ENCODE data around the gene ALX4. TPM values are rescaled to one million over a fixed set of nuclear protein-coding genes. Genes with fewer than 3 reads are reported as not detected.

The ALX4 gene
- total and polyA plus RNA-seq, 5 donors, result 0.07 TPM; not detected in 4

DNA sequence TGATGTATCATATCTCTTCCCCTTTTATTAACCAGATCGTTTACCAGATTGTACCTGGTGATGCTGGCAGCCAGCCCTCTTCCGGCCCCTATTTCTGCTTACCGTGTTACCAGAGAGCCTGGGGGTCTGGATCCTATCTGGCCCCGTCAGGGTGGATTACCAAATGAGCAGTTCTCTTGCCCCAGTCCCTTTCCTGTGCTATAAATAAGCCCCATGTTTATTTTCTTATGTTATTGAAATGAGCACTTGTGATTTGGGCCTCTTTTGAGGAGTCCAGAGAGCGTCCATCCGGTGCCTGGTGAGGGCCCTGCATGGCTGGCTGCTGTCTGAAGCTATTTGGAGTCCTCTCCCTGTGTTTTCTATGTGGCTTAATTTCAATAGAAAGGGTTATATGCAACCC lies 59.5 kb downstream of the ALX4 start:
- Histone ChIP-seq H3K9me3 (ENCODE audit: control insufficient read depth, low read length) (no peaks in the 10 kb centered on the region), H3K27ac (ENCODE audit: low read length) (no peak overlapping the region), H3K4me1 (ENCODE audit: control insufficient read depth, insufficient read depth, low read length) (peaks cover 2% of the 10 kb centered on the region), H3K4me3 (ENCODE audit: low read length) (no peak overlapping the region), H3K27me3 (ENCODE audit: control insufficient read depth, insufficient read depth) (no peaks in the 10 kb centered on the region)
- no peak for ATAC-seq
- WGBS, result 88% methylated on average over 6 of the region's 6 CpGs
- DNase-seq, result no peak
- intact Hi-C loops (cut with DNase I), result no loop called here

DNA sequence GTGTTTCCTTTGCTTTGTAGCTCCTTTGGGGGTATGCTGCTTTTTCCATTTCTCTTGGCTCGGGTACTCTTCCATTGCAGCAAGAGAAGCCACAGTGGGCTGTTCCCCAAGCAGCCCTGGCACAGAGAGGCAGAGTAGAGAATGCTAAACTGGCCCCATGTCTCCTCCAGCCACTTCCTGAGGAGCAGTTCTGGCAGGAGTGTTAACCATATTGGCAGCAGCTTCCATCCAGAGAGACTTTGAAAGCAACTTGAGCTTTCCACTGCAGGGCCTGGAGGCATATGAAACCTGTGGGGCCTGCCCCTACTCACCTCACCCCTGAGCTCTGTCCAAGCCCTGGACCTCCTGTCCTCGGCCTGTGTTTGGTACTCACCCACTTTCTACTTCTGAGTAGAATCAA lies 61.8 kb downstream of the ALX4 start:
- DNase-seq (peak in 2 of 3 donors; percentile 71 to 74), ATAC-seq (peak; percentile 60 to 83)
- intact Hi-C loops (cut with DNase I), result no loop called here
- no peak overlapping the region for H3K4me3 ChIP-seq (ENCODE audit: low read length)
- H3K4me1 ChIP-seq (ENCODE audit: control insufficient read depth, insufficient read depth, low read length), result peaks cover 12% of the 10 kb centered on the region
- H3K9me3 ChIP-seq (ENCODE audit: control insufficient read depth, low read length), result no peaks in the 10 kb centered on the region
- no peaks in the 10 kb centered on the region for H3K27me3 ChIP-seq (ENCODE audit: control insufficient read depth, insufficient read depth)
- H3K27ac ChIP-seq (ENCODE audit: low read length), result no peak overlapping the region
- 73% methylated on average over 2 of the region's 2 CpGs for WGBS

DNA sequence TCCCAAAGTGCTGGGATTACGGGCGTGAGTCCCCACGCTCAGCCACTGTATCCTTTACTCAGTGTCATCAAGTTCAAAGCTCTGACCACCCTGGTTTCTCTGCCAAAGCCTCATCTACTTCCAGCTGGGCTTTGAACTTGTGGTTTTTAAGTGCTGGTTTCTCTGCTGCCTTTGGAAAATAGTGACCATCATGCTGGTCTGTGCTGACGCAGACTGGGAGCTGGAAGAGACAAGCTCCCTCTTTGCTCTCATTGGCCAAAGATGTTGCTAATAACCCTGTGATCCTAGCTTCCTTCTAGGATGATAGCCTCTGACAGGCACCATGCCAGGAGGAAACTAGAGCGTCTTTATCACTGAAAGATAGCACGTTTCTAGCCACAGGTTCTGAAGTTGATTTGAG lies 62.4 kb downstream of the ALX4 start:
- intact Hi-C loops (cut with DNase I), result no loop called here
- WGBS, result 69% methylated on average over 6 of the region's 6 CpGs
- H3K27ac ChIP-seq (ENCODE audit: low read length), result no peak overlapping the region
- DNase-seq, result no peak
- no peaks in the 10 kb centered on the region for H3K27me3 ChIP-seq (ENCODE audit: control insufficient read depth, insufficient read depth)
- no peaks in the 10 kb centered on the region for H3K9me3 ChIP-seq (ENCODE audit: control insufficient read depth, low read length)
- peaks cover 13% of the 10 kb centered on the region for H3K4me1 ChIP-seq (ENCODE audit: control insufficient read depth, insufficient read depth, low read length)
- ATAC-seq, result peak in 1 of 2 donors; percentile 17
- no peak overlapping the region for H3K4me3 ChIP-seq (ENCODE audit: low read length)

DNA sequence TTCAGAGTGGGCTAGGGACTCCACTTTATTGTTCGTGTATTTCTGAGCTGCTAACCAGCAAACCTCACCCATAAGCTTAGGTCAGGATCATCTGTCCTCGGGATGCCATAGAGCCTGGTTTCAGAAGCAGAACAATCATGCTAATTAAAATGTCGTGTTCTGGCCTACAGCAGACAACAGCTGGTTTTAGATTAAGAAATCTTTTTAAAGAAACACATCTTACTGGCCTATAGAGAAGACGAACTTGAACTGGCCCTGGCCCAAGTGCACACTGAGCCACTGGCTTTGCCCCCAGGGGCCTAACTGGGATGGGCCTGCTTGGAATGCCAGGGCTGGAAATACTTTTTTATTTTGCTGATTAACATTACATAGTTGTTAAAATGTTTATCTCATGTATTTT lies 63.2 kb downstream of the ALX4 start:
- H3K9me3 ChIP-seq (ENCODE audit: control insufficient read depth, low read length), result no peaks in the 10 kb centered on the region
- H3K27ac ChIP-seq (ENCODE audit: low read length), result no peak overlapping the region
- H3K27me3 ChIP-seq (ENCODE audit: control insufficient read depth, insufficient read depth), result no peaks in the 10 kb centered on the region
- intact Hi-C loops (cut with DNase I), result no loop called here
- DNase-seq (peak; percentile 62 to 78 (median 74)), ATAC-seq (peak; percentile 21 to 28)
- no peak overlapping the region for H3K4me3 ChIP-seq (ENCODE audit: low read length)
- WGBS, result 36% methylated on average over 4 of the region's 4 CpGs
- peaks cover 20% of the 10 kb centered on the region for H3K4me1 ChIP-seq (ENCODE audit: control insufficient read depth, insufficient read depth, low read length)

DNA sequence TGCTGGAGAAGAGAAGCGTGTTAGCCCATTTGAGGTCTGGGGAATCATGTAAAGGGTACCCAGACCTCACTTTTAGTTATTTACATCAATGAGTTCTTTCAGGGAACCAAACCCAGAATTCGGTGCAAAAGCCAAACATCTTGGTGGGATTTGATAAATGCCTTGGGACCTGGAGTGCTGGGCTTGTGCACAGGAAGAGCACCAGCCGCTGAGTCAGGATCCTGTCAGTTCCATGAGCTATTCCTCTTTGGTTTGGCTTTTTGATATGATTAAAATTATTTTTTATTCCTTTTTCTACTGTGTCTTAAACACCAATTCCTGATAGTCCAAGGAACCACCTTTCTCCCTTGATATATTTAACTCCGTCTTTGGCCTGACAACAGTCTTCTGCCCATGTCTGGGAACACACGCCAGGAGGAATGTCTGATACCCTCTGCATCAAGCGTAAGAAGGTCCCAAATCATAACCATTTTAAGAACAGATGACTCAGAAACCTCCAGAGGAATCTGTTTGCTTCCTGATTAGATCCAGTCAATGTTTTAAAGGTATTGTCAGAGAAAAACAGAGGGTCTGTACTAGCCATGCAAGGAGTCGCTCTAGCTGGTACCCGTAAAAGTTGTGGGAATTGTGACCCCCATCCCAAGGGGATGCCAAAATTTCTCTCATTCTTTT lies 65.2 kb downstream of the ALX4 start:
- WGBS, result 80% methylated on average over 8 of the region's 8 CpGs
- Histone ChIP-seq H3K27me3 (ENCODE audit: control insufficient read depth, insufficient read depth) (no peaks in the 10 kb centered on the region), H3K4me1 (ENCODE audit: control insufficient read depth, insufficient read depth, low read length) (peaks cover 22% of the 10 kb centered on the region), H3K9me3 (ENCODE audit: control insufficient read depth, low read length) (no peaks in the 10 kb centered on the region), H3K27ac (ENCODE audit: low read length) (no peak overlapping the region), H3K4me3 (ENCODE audit: low read length) (no peak overlapping the region)
- intact Hi-C loops (cut with DNase I), result no loop called here
- ATAC-seq (no peak), DNase-seq (no peak)

DNA sequence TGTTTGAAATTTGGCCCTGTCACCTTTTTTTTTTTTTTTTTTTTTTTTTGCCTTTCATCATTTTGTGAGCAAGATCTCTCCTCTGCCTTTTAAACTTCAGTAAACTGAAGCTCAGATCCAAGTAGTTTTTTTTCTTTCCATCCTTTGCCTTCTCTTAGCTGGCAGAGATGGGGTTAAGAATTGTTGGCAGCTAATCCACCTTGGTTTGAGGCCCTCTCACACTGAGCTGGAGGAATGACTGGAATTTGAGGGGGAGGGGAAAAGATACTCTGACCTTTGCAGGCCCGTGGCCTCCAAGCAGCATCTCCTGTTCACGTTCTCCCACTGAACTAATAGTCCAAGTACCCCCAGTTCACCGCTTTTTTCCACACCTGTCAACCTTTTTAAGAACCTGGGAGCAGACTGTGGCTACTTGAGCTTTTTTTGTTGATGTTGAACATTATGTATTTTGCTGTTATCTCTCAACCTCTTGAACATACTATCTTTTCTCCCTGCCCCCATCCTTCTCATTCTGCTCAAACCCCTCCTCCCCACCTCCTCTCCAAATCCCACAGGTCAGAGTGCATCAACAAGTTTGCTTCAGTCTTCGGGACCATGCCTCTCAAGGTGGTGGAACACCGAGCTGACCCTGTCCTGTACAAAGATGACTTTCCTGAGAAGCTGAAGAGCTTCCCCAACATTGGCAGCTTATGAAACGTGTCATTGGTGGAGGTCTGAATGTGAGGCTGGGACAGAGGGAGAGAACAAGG lies 66.2 kb downstream of the ALX4 start:
- Histone ChIP-seq H3K9me3 (ENCODE audit: control insufficient read depth, low read length) (no peaks in the 10 kb centered on the region), H3K4me1 (ENCODE audit: control insufficient read depth, insufficient read depth, low read length) (peaks cover 22% of the 10 kb centered on the region), H3K4me3 (ENCODE audit: low read length) (no peak overlapping the region), H3K27me3 (ENCODE audit: control insufficient read depth, insufficient read depth) (no peaks in the 10 kb centered on the region), H3K27ac (ENCODE audit: low read length) (no peak overlapping the region)
- intact Hi-C loops (cut with DNase I), result no loop called here
- ATAC-seq (peak in 1 of 2 donors; percentile 44), DNase-seq (no peak)
- 46% methylated on average over 6 of the region's 6 CpGs for WGBS

DNA sequence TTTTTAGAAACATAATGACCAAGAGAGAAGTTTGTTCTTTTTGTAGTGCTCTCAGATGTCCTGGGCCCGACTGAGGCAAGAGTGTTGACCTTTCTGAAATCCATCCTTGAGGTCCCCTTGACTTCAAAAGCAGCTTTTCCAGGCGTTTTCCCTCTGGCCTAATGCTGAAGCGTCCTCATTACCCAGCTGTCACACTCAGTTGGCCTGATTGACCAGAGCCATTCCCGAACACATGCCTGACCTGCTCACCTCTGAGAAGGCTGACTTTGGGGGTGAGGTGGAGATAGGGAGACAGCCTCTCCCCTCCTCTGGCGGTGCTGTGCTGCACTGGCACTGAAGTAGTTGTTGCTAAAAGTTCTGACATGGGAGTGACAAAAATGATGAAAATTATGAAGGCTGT lies 66.9 kb downstream of the ALX4 start:
- WGBS, result 57% methylated on average over 5 of the region's 5 CpGs
- H3K27ac ChIP-seq (ENCODE audit: low read length), result no peak overlapping the region
- intact Hi-C loops (cut with DNase I), result no loop called here
- DNase-seq, result no peak
- H3K4me3 ChIP-seq (ENCODE audit: low read length), result no peak overlapping the region
- peaks cover 22% of the 10 kb centered on the region for H3K4me1 ChIP-seq (ENCODE audit: control insufficient read depth, insufficient read depth, low read length)
- no peaks in the 10 kb centered on the region for H3K9me3 ChIP-seq (ENCODE audit: control insufficient read depth, low read length)
- H3K27me3 ChIP-seq (ENCODE audit: control insufficient read depth, insufficient read depth), result no peaks in the 10 kb centered on the region
- ATAC-seq, result peak; percentile 24 to 49

DNA sequence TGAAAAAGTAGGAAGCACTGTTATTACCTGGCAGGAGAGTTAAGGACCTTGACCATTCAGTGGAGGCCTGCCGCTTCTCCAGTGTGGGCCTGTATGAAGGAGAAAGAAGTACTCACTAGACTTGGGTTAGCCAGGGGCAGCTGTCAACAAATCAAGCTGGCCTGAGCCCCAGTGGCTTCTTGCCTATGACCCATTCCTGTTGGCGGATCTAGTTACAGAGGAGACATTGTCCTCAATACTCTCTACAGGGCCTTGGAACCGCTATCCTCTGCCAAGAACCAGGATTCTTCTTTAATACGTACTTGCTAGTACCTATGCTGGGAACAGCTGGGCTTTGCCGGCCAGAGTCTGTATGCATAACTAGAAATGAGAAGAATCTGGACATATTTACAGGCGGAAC lies 68.1 kb downstream of the ALX4 start:
- ATAC-seq (peak; percentile 83 to 88), DNase-seq (peak; percentile 71 to 88 (median 84))
- 58% methylated on average over 6 of the region's 6 CpGs for WGBS
- intact Hi-C loops (cut with DNase I), result no loop called here
- Histone ChIP-seq H3K4me1 (ENCODE audit: control insufficient read depth, insufficient read depth, low read length) (peaks cover 19% of the 10 kb centered on the region), H3K27ac (ENCODE audit: low read length) (peak overlapping the region; percentile 39), H3K9me3 (ENCODE audit: control insufficient read depth, low read length) (no peaks in the 10 kb centered on the region), H3K27me3 (ENCODE audit: control insufficient read depth, insufficient read depth) (no peaks in the 10 kb centered on the region), H3K4me3 (ENCODE audit: low read length) (no peak overlapping the region)

DNA sequence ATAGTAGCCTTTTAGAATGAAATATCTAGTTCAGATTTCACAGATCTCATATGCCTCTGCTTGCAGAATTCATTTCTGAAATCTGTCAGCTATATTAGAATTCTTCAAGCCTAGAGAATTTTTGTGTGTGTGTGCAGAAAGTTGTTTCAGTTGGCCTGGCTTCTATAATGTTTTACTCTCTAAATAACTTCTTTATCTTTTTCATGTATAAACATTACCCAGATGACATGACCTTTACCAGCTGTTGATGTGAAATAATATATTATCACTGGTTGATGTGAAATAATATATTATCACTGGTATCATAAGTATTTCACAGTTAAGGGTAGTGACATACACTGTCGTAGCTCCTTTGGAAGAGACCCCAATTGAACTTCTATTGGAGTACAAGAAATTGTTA lies 72.8 kb downstream of the ALX4 start:
- DNase-seq (no peak), ATAC-seq (no peak)
- H3K27me3 ChIP-seq (ENCODE audit: control insufficient read depth, insufficient read depth), result no peaks in the 10 kb centered on the region
- WGBS, result 57% methylated on average over 1 of the region's 1 CpG
- intact Hi-C loops (cut with DNase I), result no loop called here
- no peak overlapping the region for H3K4me3 ChIP-seq (ENCODE audit: low read length)
- H3K27ac ChIP-seq (ENCODE audit: low read length), result no peak overlapping the region
- peaks cover 7% of the 10 kb centered on the region for H3K4me1 ChIP-seq (ENCODE audit: control insufficient read depth, insufficient read depth, low read length)
- H3K9me3 ChIP-seq (ENCODE audit: control insufficient read depth, low read length), result no peaks in the 10 kb centered on the region

DNA sequence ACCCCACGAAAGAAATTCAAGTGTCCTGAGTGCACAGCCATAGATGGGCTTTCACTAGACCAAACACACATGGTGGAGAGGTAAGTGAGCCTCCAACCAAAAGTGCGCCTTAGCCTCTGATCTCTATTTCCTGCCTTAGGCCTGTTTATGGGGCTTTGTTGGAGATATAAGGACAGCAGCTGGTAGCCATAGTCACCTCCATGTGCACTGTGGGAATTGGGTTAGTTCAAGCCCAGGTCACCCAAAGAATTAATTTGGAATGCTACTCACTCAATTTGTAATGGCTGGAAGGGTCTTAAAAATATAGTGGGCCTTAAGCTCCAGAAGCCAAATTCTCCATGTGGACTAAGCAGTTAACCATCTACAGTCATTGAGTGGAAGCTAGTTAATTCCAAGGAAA lies 73.6 kb downstream of the ALX4 start:
- H3K4me1 ChIP-seq (ENCODE audit: control insufficient read depth, insufficient read depth, low read length), result no peaks in the 10 kb centered on the region
- no peak overlapping the region for H3K27ac ChIP-seq (ENCODE audit: low read length)
- ATAC-seq, result no peak
- intact Hi-C loops (cut with DNase I), result no loop called here
- no peaks in the 10 kb centered on the region for H3K27me3 ChIP-seq (ENCODE audit: control insufficient read depth, insufficient read depth)
- no peak for DNase-seq
- H3K4me3 ChIP-seq (ENCODE audit: low read length), result no peak overlapping the region
- H3K9me3 ChIP-seq (ENCODE audit: control insufficient read depth, low read length), result no peaks in the 10 kb centered on the region
- 98% methylated on average over 2 of the region's 2 CpGs for WGBS

DNA sequence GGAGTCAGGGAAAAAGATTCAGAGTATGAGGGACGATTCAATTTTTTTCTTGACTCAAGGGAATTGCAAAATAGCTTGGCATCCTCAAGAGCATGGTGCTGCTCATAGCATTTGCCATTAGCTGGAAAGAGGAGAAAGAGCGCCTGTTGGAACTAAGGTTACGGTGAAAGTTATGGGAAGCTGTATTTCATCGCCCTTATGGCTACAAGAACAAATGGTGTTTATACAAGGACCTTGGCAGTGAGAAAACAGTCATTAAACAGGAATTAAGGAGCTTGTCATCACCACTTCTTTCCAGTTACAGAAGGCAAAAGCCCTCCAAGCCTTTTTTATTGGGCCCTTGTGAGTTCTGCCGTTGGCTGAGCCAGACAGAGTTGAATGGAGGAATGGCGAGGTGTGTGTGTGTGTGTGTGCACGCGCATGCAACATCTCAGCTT lies 74.2 kb downstream of the ALX4 start:
- H3K27ac ChIP-seq (ENCODE audit: low read length), result no peak overlapping the region
- H3K9me3 ChIP-seq (ENCODE audit: control insufficient read depth, low read length), result no peaks in the 10 kb centered on the region
- ATAC-seq, result peak; percentile 75 to 86
- H3K4me3 ChIP-seq (ENCODE audit: low read length), result no peak overlapping the region
- no peaks in the 10 kb centered on the region for H3K4me1 ChIP-seq (ENCODE audit: control insufficient read depth, insufficient read depth, low read length)
- no peaks in the 10 kb centered on the region for H3K27me3 ChIP-seq (ENCODE audit: control insufficient read depth, insufficient read depth)
- DNase-seq, result no peak
- intact Hi-C loops (cut with DNase I), result no loop called here
- 75% methylated on average over 8 of the region's 8 CpGs for WGBS

Data from right cardiac atrium (tissue), 5 donors.